Heart right ventricle (tissue), 16 donors: ENCODE data around the gene UNC5C. TPM values are rescaled to one million over a fixed set of nuclear protein-coding genes. Genes with fewer than 3 reads are reported as not detected.

Experiments used
- ATAC-seq, 8 donors: fragments of 200-7000 bp; cut with Tn5 transposase; one replicate each; pipeline ENCODE4 v1.9.1; 2020; ENCODE audit warnings: mild to moderate bottlenecking in 8 of 8, moderate library complexity in 8 of 8, moderate number of reproducible peaks in 1 of 8
- DNase-seq, 2 donors: peaks; one replicate each; pipeline ENCODE4 v3.0.0-alpha.2; 2020
- H3K27ac ChIP-seq, 10 donors: fragments of 200-600 bp; sonication (generic) in 2 of 10; one replicate each; pipeline versions ENCODE4 v1.5.0 to v1.8.0; 2020 to 2022; ENCODE audit warnings: mild to moderate bottlenecking in 3 of 10
- H3K27me3 ChIP-seq, 7 donors: fragments of 200-600 bp; one replicate each; pipeline ENCODE4 v1.8.0; 2021 to 2022; ENCODE audit warnings: mild to moderate bottlenecking in 2 of 7
- H3K36me3 ChIP-seq, 9 donors: fragments of 200-600 bp; sonication (generic) in 1 of 9; one replicate each; pipeline versions ENCODE4 v1.5.0 to v1.8.0; 2020 to 2022; ENCODE audit warnings: mild to moderate bottlenecking in 2 of 9
- H3K4me1 ChIP-seq, 9 donors: fragments of 200-600 bp; sonication (generic) in 1 of 9; one replicate each; pipeline versions ENCODE4 v1.5.0 to v1.8.0; 2020 to 2022; ENCODE audit warnings: mild to moderate bottlenecking in 4 of 9
- H3K4me3 ChIP-seq, 10 donors: fragments of 200-600 bp; sonication (generic) in 2 of 10; one replicate each; pipeline versions ENCODE4 v1.5.0 to v1.8.0; 2020 to 2022; ENCODE audit warnings: mild to moderate bottlenecking in 7 of 10, moderate library complexity in 2 of 10
- H3K9me3 ChIP-seq, 11 donors: fragments of 200-600 bp in 10 of 11; sonication (generic) in 2 of 11; one replicate each; pipeline versions ENCODE4 v1.5.0 to v1.8.0; 2013 to 2022; ENCODE audit warnings: mild to moderate bottlenecking in 2 of 11, control low read depth in 1 of 11, moderate library complexity in 1 of 11
- WGBS, 2 donors: extraction: QIAGEN DNeasy Blood & Tissue Kit; methylation state at CpG; one replicate each; pipeline ENCODE4 v1.1.7; 2013; ENCODE audit warnings: inconsistent platforms in 1 of 2; 5-methylcytosine and 5-hydroxymethylcytosine counted together
- intact Hi-C, 10 donors: fragments of 100-400 bp; cut with DNase I; formaldehyde crosslinking; loops; one replicate each; pipeline versions ENCODE4 v1.11.1 to v1.14.2; 2022
- polyA plus RNA-seq, 2 donors: library from polyadenylated mRNA; stranded (reverse); fragments of 200-250 nt; gene quantifications; one replicate each; pipeline ENCODE4 v1.2.3, GENCODE V29; 2013
- total RNA-seq, 10 donors: library from RNA; stranded (reverse); fragmentation: NEBNext Ultra II Directional in 3 of 10; extraction: Animal tissue kit (Norgen Biotek cat#: 25700) in 3 of 10; gene quantifications; one replicate each; pipeline versions ENCODE4 v1.2.1 to v1.2.4, GENCODE V29; 2021 to 2023
- TF ChIP-seq, protein P1 (sequence below), 9 donors: fragments of 200-600 bp; sonication (generic) in 2 of 9; IDR thresholded peaks; one replicate each; pipeline versions ENCODE4 v1.5.0 to v1.8.0; 2021 to 2022; ENCODE audit warnings: antibody characterized with exemption in 9 of 9, mild to moderate bottlenecking in 5 of 9, moderate library complexity in 1 of 9
- donor health status: Arrhythmogenic right ventricular cardiomyopathy.
- donor health status: ischemic (EF 13 %, LVEDD 7.1; RV severe dilation, severe dysfunction).
- donor health status: healthy with polysubstance abuse.
- donor health status: DM: no; HTN: yes; CAD: no.
- donor health status: DM: no; HTN: no; CAD: no.
- donor health status: ischemic (EF 25% LVEDD 6.9; RV normal size, moderate dysfunction).
- donor health status: ischemic (EF 25% LVEDD 5.7; RV mildly dilated, moderate dysfunction).
- donor health status: healthy.
- donor health status: DM: yes; HTN: yes; CAD: no.
- donor health status: Ischemic cardiomyopathy.
- donor health status: ischemic (EF 35%, LVEDD 5.7; RV mildly dilated, moderate dysfunction).
- donor health status: nonischemic (EF 11% LVEDD 7.7; RV severe dilation, severe dysfunction).
- donor health status: DM: yes; HTN: yes; CAD: no.
- donor health status: PGD.
- donor health status: ischemic (EF 29% LVEDD 5.4; RV normal size, mild dysfunction).
- donor health status: nonischemic (EF 23%, LVEDD 6.1; RV moderate dilation, normal function).

Gene UNC5C
- total and polyA plus RNA-seq, 12 donors: 0.44 to 3.2 (median 1.5) TPM

DNA sequence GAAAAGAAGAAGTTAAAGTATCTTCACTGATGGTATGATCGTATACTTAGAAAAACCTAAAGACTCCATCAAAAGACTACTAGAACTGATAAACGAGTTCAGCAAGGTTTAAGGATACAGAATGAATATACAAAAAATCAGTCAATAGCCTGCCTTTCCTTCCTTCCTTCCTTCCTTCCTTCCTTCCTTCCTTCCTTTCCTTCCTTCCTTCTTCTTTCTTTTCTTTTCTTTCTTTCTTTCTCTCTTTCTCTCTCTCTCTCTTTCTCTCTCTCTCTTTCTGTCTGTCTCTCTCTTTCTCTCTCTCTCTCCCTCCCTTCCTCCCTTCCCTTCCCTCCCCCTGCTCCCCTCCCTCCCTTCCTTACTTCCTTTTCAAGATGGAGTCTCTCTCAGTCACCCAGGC is 428.3 kb downstream of the UNC5C start:
- TF ChIP-seq, protein P1, sequence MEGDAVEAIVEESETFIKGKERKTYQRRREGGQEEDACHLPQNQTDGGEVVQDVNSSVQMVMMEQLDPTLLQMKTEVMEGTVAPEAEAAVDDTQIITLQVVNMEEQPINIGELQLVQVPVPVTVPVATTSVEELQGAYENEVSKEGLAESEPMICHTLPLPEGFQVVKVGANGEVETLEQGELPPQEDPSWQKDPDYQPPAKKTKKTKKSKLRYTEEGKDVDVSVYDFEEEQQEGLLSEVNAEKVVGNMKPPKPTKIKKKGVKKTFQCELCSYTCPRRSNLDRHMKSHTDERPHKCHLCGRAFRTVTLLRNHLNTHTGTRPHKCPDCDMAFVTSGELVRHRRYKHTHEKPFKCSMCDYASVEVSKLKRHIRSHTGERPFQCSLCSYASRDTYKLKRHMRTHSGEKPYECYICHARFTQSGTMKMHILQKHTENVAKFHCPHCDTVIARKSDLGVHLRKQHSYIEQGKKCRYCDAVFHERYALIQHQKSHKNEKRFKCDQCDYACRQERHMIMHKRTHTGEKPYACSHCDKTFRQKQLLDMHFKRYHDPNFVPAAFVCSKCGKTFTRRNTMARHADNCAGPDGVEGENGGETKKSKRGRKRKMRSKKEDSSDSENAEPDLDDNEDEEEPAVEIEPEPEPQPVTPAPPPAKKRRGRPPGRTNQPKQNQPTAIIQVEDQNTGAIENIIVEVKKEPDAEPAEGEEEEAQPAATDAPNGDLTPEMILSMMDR (IDR thresholded peaks at IDR 0.05): no peak
- H3K9me3 ChIP-seq: no peaks in the 10 kb centered on the region
- no peaks in the 10 kb centered on the region for H3K4me1 ChIP-seq
- H3K27ac ChIP-seq: no peak overlapping the region
- no peak for DNase-seq
- WGBS, 2 donors: 87 to 89% methylated on average over 2 of the region's 2 CpGs
- intact Hi-C loops: loop anchor here in 4 of 10 donors (5.0 to 10.0 kb wide), 4 partner anchors 366 to 506 kb away; partner anchors contain the start of gene BMPR1B (in 1 of the 4)
- H3K36me3 ChIP-seq: no peaks in the 10 kb centered on the region
- H3K4me3 ChIP-seq: no peak overlapping the region
- ATAC-seq: no peak
- peaks cover 0 to 3% (median 0%) of the 10 kb centered on the region in 7 donors for H3K27me3 ChIP-seq

DNA sequence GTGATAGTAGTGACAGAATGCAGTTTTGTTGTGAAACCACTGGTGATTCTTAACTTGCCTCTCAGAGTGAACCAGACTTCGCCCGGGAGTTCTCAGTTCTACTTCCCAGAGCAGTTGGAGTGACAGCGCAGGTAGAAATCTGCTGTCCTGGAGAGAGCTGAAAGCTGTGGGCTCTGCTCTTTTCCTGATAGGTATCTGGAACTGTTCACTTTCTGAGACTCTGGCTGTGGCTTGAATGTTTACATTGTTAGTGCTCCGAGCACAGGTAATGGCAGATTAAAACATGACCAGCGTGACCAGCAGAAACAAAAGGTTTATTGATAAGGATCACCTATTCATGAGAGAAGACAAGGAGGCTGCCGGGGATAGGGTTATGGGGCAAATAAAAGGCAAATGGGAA is 430.3 kb downstream of the UNC5C start:
- DNase-seq: no peak
- intact Hi-C loops: no loop called here
- 66 to 73% methylated on average over 6 of the region's 6 CpGs for WGBS, 2 donors

DNA sequence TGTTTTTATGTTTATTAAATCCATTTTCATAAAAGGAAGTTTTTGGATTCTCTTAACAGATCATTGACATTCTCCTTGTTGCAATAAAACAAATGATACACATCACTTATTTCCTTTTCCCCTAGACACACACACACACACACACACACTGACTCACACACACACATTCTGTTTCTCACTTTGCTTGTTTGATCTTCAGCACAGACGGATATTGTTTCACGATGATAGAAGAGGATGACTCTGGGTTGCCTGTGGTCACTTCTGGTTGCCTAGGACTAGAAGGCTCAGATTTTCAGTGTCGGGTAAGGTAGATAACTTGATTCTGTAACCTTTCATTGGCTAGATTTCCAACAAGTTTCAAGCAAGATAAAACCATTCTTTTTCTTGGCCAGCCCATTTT is 434.3 kb downstream of the UNC5C start:
- DNase-seq (no peak), ATAC-seq (no peak)
- Histone ChIP-seq H3K27ac (no peak overlapping the region), H3K27me3 (no peaks in the 10 kb centered on the region), H3K9me3 (no peaks in the 10 kb centered on the region), H3K36me3 (no peaks in the 10 kb centered on the region), H3K4me3 (no peak overlapping the region), H3K4me1 (no peaks in the 10 kb centered on the region)
- TF ChIP-seq, protein P1 (IDR thresholded peaks at IDR 0.05): no peak
- WGBS, 2 donors: 79 to 91% methylated on average over 3 of the region's 3 CpGs
- intact Hi-C loops: no loop called here

More for the DNA sequence above, 430.3 kb downstream of the UNC5C start:
- TF ChIP-seq, protein P1 (IDR thresholded peaks at IDR 0.05): no peak
- Histone ChIP-seq H3K9me3 (no peaks in the 10 kb centered on the region), H3K27ac (no peak overlapping the region), H3K36me3 (no peaks in the 10 kb centered on the region), H3K4me1 (no peaks in the 10 kb centered on the region), H3K4me3 (no peak overlapping the region), H3K27me3 (peaks cover 0 to 3% (median 0%) of the 10 kb centered on the region in 7 donors)
- ATAC-seq: no peak
